ENCODE results near the gene ADRA2B. TPM values are rescaled to one million over a fixed set of nuclear protein-coding genes. Genes with fewer than 3 reads are reported as not detected.

ADRA2B gene
- polyA plus RNA-seq, 1 donor (not counting 4 experiments of a cell fraction or from before 2014, with no cell fraction given), result not detected

DNA sequence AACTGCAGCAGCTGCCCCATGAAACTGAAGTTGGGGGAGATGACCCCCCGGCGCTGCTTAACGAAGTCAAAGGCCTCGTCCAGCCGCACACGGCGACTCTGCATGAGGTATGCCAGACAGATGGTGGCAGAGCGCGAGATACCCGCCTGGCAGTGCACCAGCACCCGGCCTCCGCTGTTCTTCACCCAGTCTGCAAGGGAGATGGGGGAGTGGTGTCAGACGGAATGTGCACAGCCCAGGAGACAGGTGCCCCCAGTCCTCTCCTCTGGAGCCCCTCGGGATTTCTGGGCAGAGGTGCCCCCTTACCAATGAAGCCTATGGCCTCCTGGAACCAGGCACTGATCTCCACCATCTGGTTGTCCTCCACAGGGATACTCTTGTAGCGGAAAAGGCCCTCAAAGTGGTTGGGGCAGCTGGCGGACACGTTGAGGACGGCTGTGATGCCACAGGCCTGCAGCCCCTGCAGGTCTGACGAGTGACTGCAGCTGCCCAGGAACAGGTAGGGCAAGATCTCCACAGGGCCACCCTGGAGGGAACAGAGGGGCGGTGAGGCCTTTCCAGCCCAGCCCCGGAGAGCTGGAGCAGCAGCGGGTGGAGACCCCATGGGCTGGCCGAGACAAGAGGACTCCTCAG lies 27.6 kb upstream of the ADRA2B start:
- H3K79me2 ChIP-seq (ENCODE audit: control insufficient read depth, insufficient read depth, low read length), result no peaks in the 10 kb centered on the region
- H3K27me3 ChIP-seq (ENCODE audit: control insufficient read depth, extremely low read depth, insufficient read depth, low read length), result no peaks in the 10 kb centered on the region
- no peaks in the 10 kb centered on the region for H3K36me3 ChIP-seq (ENCODE audit: control insufficient read depth in 2 of 2, extremely low read depth in 1 of 2, insufficient read depth in 2 of 2, low read length in 2 of 2)
- no peaks in the 10 kb centered on the region for H3K9me1 ChIP-seq (ENCODE audit: control insufficient read depth, extremely low read depth, insufficient read depth, low read length)
- DNase-seq (ENCODE audit: low read depth, low spot score), result no peak
- FAIRE-seq, result no peak
- peak overlapping the region; percentile 40 to 55 (median 46) for H3K4me3 ChIP-seq (ENCODE audit: control insufficient read depth in 2 of 3, extremely low read depth in 1 of 3, insufficient read depth in 2 of 3, low read depth in 1 of 3, low read length in 3 of 3)
- dilution Hi-C loops (cut with MboI; ENCODE audit: extremely low pct_ligation_motif_present, low sequenced_read_pairs), result no loop called here
- H2AFZ ChIP-seq (ENCODE audit: control insufficient read depth, low read length), result no peak overlapping the region
- H3K27ac ChIP-seq (ENCODE audit: control insufficient read depth, insufficient read depth, low read length), result no peak overlapping the region
- peak overlapping the region; percentile 47 for H3K4me2 ChIP-seq (ENCODE audit: control insufficient read depth, extremely low read depth, insufficient read depth, low read depth, low read length)
- H4K20me1 ChIP-seq (ENCODE audit: control insufficient read depth, extremely low read depth, insufficient read depth, low read length), result no peaks in the 10 kb centered on the region
- H3K9ac ChIP-seq (ENCODE audit: control insufficient read depth, extremely low read depth, insufficient read depth, low read length), result no peak overlapping the region
- H3K4me1 ChIP-seq (ENCODE audit: control insufficient read depth, extremely low read depth, insufficient read depth, low read length), result peaks cover 36% of the 10 kb centered on the region
- H3K9me3 ChIP-seq (ENCODE audit: control insufficient read depth, low read depth, low read length), result no peaks in the 10 kb centered on the region
- TF ChIP-seq EZH2 (IDR thresholded peaks at IDR 0.05; ENCODE audit: low read length), result no peak
- peak in 1 of 3 experiments; percentile 41 for TF ChIP-seq CTCF (optimal IDR thresholded peaks at IDR 0.05 in 1 of 3, IDR thresholded peaks at IDR 0.05 in 1 of 3, conservative IDR thresholded peaks at IDR 0.05 in 1 of 3; ENCODE audit: extremely low read depth in 1 of 3, insufficient read depth in 2 of 3, low read length in 3 of 3)

- TF ChIP-seq EZH2 (IDR thresholded peaks at IDR 0.05; ENCODE audit: low read length), result no peak
- no peak for TF ChIP-seq CTCF (optimal IDR thresholded peaks at IDR 0.05 in 1 of 3, IDR thresholded peaks at IDR 0.05 in 1 of 3, conservative IDR thresholded peaks at IDR 0.05 in 1 of 3; ENCODE audit: extremely low read depth in 1 of 3, insufficient read depth in 2 of 3, low read length in 3 of 3)
Observed at GRCh38 chr2:96143231-96143847, 27.0 kb upstream of the ADRA2B start.

More at GRCh38 chr2:96143231-96143847, 27.0 kb upstream of the ADRA2B start:
- Histone ChIP-seq H3K36me3 (ENCODE audit: control insufficient read depth in 2 of 2, extremely low read depth in 1 of 2, insufficient read depth in 2 of 2, low read length in 2 of 2) (no peaks in the 10 kb centered on the region), H3K9ac (ENCODE audit: control insufficient read depth, extremely low read depth, insufficient read depth, low read length) (no peak overlapping the region), H3K9me1 (ENCODE audit: control insufficient read depth, extremely low read depth, insufficient read depth, low read length) (no peaks in the 10 kb centered on the region), H3K4me2 (ENCODE audit: control insufficient read depth, extremely low read depth, insufficient read depth, low read depth, low read length) (no peak overlapping the region), H3K27ac (ENCODE audit: control insufficient read depth, insufficient read depth, low read length) (no peak overlapping the region), H2AFZ (ENCODE audit: control insufficient read depth, low read length) (no peak overlapping the region), H3K27me3 (ENCODE audit: control insufficient read depth, extremely low read depth, insufficient read depth, low read length) (no peaks in the 10 kb centered on the region), H4K20me1 (ENCODE audit: control insufficient read depth, extremely low read depth, insufficient read depth, low read length) (no peaks in the 10 kb centered on the region), H3K4me1 (ENCODE audit: control insufficient read depth, extremely low read depth, insufficient read depth, low read length) (peaks cover 31% of the 10 kb centered on the region), H3K9me3 (ENCODE audit: control insufficient read depth, low read depth, low read length) (no peaks in the 10 kb centered on the region), H3K4me3 (ENCODE audit: control insufficient read depth in 2 of 3, extremely low read depth in 1 of 3, insufficient read depth in 2 of 3, low read depth in 1 of 3, low read length in 3 of 3) (no peak overlapping the region), H3K79me2 (ENCODE audit: control insufficient read depth, insufficient read depth, low read length) (no peaks in the 10 kb centered on the region)
- dilution Hi-C loops (cut with MboI; ENCODE audit: extremely low pct_ligation_motif_present, low sequenced_read_pairs), result no loop called here
- FAIRE-seq (no peak), DNase-seq (ENCODE audit: low read depth, low spot score) (no peak)
